ENCODE results near the gene DNAJC6.

DNA sequence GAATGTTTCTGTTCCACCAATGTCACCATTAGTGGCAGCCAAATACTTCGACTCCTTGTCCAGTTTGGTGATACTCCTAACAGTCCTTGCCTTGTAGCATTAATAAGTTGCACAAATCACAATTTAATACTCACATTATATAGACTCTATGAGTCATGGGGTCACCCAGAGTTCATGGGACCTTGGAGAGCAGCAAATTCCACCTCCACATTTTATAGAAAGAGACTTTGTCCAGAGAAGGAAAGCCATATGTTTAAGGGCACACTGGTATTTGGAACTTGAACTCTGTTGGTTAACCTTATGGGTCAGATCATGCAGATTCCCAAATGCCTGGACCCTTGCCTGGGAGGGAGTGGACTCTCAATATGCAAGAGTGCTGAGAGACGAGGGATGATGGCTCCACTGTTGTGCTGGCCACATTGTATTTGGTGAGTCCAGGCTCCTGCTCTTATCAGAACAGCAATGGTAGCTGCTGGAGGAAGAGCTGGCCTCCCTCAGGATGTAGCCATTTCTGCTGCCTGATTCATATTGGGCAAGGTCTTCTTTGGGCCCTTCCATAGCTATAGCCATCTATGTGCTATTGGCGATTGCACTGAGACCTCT is 30.6 kb downstream of the DNAJC6 start:
- TF ChIP-seq, protein P1, sequence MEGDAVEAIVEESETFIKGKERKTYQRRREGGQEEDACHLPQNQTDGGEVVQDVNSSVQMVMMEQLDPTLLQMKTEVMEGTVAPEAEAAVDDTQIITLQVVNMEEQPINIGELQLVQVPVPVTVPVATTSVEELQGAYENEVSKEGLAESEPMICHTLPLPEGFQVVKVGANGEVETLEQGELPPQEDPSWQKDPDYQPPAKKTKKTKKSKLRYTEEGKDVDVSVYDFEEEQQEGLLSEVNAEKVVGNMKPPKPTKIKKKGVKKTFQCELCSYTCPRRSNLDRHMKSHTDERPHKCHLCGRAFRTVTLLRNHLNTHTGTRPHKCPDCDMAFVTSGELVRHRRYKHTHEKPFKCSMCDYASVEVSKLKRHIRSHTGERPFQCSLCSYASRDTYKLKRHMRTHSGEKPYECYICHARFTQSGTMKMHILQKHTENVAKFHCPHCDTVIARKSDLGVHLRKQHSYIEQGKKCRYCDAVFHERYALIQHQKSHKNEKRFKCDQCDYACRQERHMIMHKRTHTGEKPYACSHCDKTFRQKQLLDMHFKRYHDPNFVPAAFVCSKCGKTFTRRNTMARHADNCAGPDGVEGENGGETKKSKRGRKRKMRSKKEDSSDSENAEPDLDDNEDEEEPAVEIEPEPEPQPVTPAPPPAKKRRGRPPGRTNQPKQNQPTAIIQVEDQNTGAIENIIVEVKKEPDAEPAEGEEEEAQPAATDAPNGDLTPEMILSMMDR (IDR thresholded peaks at IDR 0.05) = no peak
- no peak for TF ChIP-seq POLR2A (IDR thresholded peaks at IDR 0.05)
